Measurements from ENCODE around the gene ZNF483. TPM values are rescaled to one million over a fixed set of nuclear protein-coding genes. Genes with fewer than 3 reads are reported as not detected.

Gene ZNF483
- total and polyA plus RNA-seq, 9 of the 15 experiments (the other 6 are each of a cell fraction or from before 2014, with no cell fraction given), result 0.04 to 1.0 (median 0.38) TPM

GRCh38 chr9:111482694-111483438 lies 42.1 kb upstream of the ZNF483 start (continued):
- TF ChIP-seq GMEB1 (CRISPR knock-in tag; IDR thresholded peaks at IDR 0.05) (no peak; the same call in 1 of the 2 replicates), UBTF (IDR thresholded peaks at IDR 0.05; ENCODE audit: borderline replicate concordance in 1 of 2, low read depth in 2 of 2, low read length in 2 of 2) (peak in 1 of 2 experiments; percentile 23; a peak in 2 of 4 replicates), TBP (optimal IDR thresholded peaks at IDR 0.05; ENCODE audit: low read depth, low read length) (no peak), ZSCAN29 (IDR thresholded peaks at IDR 0.05) (0 out of 2 replicates have a peak, but pooled peaks have one; percentile 41), ZNF408 (CRISPR knock-in tag; IDR thresholded peaks at IDR 0.05; ENCODE audit: low read depth) (no peak), ZNF449 (CRISPR knock-in tag; IDR thresholded peaks at IDR 0.05) (no peak), CBFA2T2 (conservative IDR thresholded peaks at IDR 0.05) (no peak), ZNF3 (CRISPR knock-in tag; IDR thresholded peaks at IDR 0.05) (no peak), SLC30A9 (CRISPR knock-in tag; IDR thresholded peaks at IDR 0.05) (no peak), EP300 (IDR thresholded peaks at IDR 0.05; ENCODE audit: low read length) (no peak), CHD4 (IDR thresholded peaks at IDR 0.05; ENCODE audit: insufficient read depth, insufficient replicate concordance, low read depth, low read length, poor library complexity, severe bottlenecking) (no peak), PURB (CRISPR knock-in tag; IDR thresholded peaks at IDR 0.05; ENCODE audit: low read depth) (no peak), NR2C2 (CRISPR knock-in tag; IDR thresholded peaks at IDR 0.05) (peak; percentile 89), NR2C2 (tag; IDR thresholded peaks at IDR 0.05) (peak; percentile 98), FOS (IDR thresholded peaks at IDR 0.05; ENCODE audit: extremely low read depth, insufficient read length) (no peak), SNIP1 (IDR thresholded peaks at IDR 0.05; ENCODE audit: low read depth) (no peak), RBM22 (IDR thresholded peaks at IDR 0.05; ENCODE audit: low read depth, low read length, poor library complexity, severe bottlenecking) (peak; percentile 87), MEIS2 (IDR thresholded peaks at IDR 0.05; ENCODE audit: partially characterized antibody) (peak; percentile 35), CGGBP1 (CRISPR knock-in tag; IDR thresholded peaks at IDR 0.05) (no peak), KLF10 (CRISPR knock-in tag; IDR thresholded peaks at IDR 0.05) (no peak), ZNF12 (CRISPR knock-in tag; IDR thresholded peaks at IDR 0.05) (no peak), ETV5 (CRISPR knock-in tag; IDR thresholded peaks at IDR 0.05; ENCODE audit: low read depth) (no peak), SRF (CRISPR knock-in tag; IDR thresholded peaks at IDR 0.05) (no peak), ZNF24 (IDR thresholded peaks at IDR 0.05) (no peak), YBX1 (IDR thresholded peaks at IDR 0.05) (no peak)

All from K562 (cell line).